NAMALWA (cell line): ENCODE results near the gene CD164.
"Not testable (repeated sequence)": the region's sequence is repeated elsewhere in the genome, so short reads cannot be mapped to it uniquely, and the experiment has no call there.

ENCODE experiments used
- DNase-seq: peaks from one replicate; pipeline ENCODE4 v3.0.0-alpha.2; 2015; ENCODE audit warnings: low spot score

The CD164 gene

GRCh38 chr6:109374326-109374892 is 7.9 kb downstream of the CD164 start:
- DNase-seq: no peak

GRCh38 chr6:109373762-109374161 is 8.5 kb downstream of the CD164 start:
- DNase-seq: no peak

GRCh38 chr6:109373331-109373730 is 8.9 kb downstream of the CD164 start:
- DNase-seq: no peak

- no peak for DNase-seq
These were observed 10.1 kb downstream of the CD164 start for GRCh38 chr6:109372130-109372529.

- DNase-seq: no peak
These were observed 11.5 kb downstream of the CD164 start for GRCh38 chr6:109370792-109371191.

- no peak for DNase-seq
These were observed 11.9 kb downstream of the CD164 start for GRCh38 chr6:109370336-109370735.

GRCh38 chr6:109369728-109370127 is 12.5 kb downstream of the CD164 start:
- DNase-seq: no peak

- not testable (repeated sequence) for DNase-seq
These were observed 17.7 kb downstream of the CD164 start for GRCh38 chr6:109364382-109365078.

- no peak for DNase-seq
These were observed 18.5 kb downstream of the CD164 start for GRCh38 chr6:109363753-109364152.

GRCh38 chr6:109362102-109362884 is 20.0 kb downstream of the CD164 start:
- no peak for DNase-seq

GRCh38 chr6:109360791-109361190 is 21.5 kb downstream of the CD164 start:
- no peak for DNase-seq

GRCh38 chr6:109360281-109360680 is 22.0 kb downstream of the CD164 start:
- DNase-seq: no peak

GRCh38 chr6:109359248-109359647 is 23.0 kb downstream of the CD164 start:
- no peak for DNase-seq

GRCh38 chr6:109358204-109358603 is 24.1 kb downstream of the CD164 start:
- DNase-seq: no peak

GRCh38 chr6:109356237-109356636 is 26.0 kb downstream of the CD164 start:
- no peak for DNase-seq

- no peak for DNase-seq
These were observed 30.8 kb downstream of the CD164 start for GRCh38 chr6:109351231-109352130.

GRCh38 chr6:109349419-109349987 is 32.8 kb downstream of the CD164 start:
- no peak for DNase-seq

GRCh38 chr6:109348226-109348625 is 34.0 kb downstream of the CD164 start:
- no peak for DNase-seq

GRCh38 chr6:109347779-109348178 is 34.5 kb downstream of the CD164 start:
- DNase-seq: no peak

GRCh38 chr6:109345986-109346385 is 36.3 kb downstream of the CD164 start:
- DNase-seq: no peak

- no peak for DNase-seq
These were observed 38.0 kb downstream of the CD164 start for GRCh38 chr6:109344226-109344625.

- DNase-seq: no peak
These were observed 38.7 kb downstream of the CD164 start for GRCh38 chr6:109343518-109343917.
